WTC11 (cell line): ENCODE results near the gene SEL1L.

Source experiments
- CREM ChIP-seq: sonication (generic); formaldehyde crosslinking; IDR thresholded peaks from 2 replicates; pipeline ENCODE4 v1.8.1; 2022; ENCODE audit warnings: mild to moderate bottlenecking, missing genetic modification reagents, moderate library complexity
- CTCF ChIP-seq: fragments of 200-600 bp; IDR thresholded peaks from 2 replicates; pipeline ENCODE4 v1.8.0; 2022; ENCODE audit warnings: antibody characterized with exemption
- ESRRA ChIP-seq: sonication (generic); formaldehyde crosslinking; IDR thresholded peaks from 2 replicates; pipeline ENCODE4 v1.8.1; 2022; ENCODE audit warnings: mild to moderate bottlenecking, missing genetic modification reagents, borderline replicate concordance
- JUN ChIP-seq: sonication (generic); formaldehyde crosslinking; IDR thresholded peaks from 2 replicates; pipeline ENCODE4 v1.8.0; 2023; ENCODE audit warnings: mild to moderate bottlenecking, missing genetic modification reagents
- MAX ChIP-seq: sonication (generic); formaldehyde crosslinking; IDR thresholded peaks from 2 replicates; pipeline ENCODE4 v1.8.0; 2022; ENCODE audit warnings: mild to moderate bottlenecking, missing genetic modification reagents
- NFYB ChIP-seq: sonication (generic); formaldehyde crosslinking; conservative IDR thresholded peaks from 2 replicates; pipeline ENCODE4 v1.8.0; 2022; ENCODE audit warnings: low read depth, missing genetic modification reagents
- SMAD3 ChIP-seq: sonication (generic); formaldehyde crosslinking; IDR thresholded peaks from 2 replicates; pipeline ENCODE4 v1.8.0; 2022; ENCODE audit warnings: missing genetic modification reagents, mild to moderate bottlenecking, borderline replicate concordance
- STAT6 ChIP-seq: sonication (generic); formaldehyde crosslinking; conservative IDR thresholded peaks from 2 replicates; pipeline ENCODE4 v1.8.1; 2023; ENCODE audit warnings: mild to moderate bottlenecking, low read depth, missing genetic modification reagents, moderate library complexity
- TCF7 ChIP-seq: sonication (generic); formaldehyde crosslinking; IDR thresholded peaks from 2 replicates; pipeline ENCODE4 v1.8.0; 2022; ENCODE audit warnings: mild to moderate bottlenecking, low read depth, missing genetic modification reagents, moderate library complexity
- USF1 ChIP-seq: sonication (generic); formaldehyde crosslinking; IDR thresholded peaks from 2 replicates; pipeline ENCODE4 v1.8.0; 2022; ENCODE audit warnings: mild to moderate bottlenecking, missing genetic modification reagents
- ZNF232 ChIP-seq: sonication (generic); formaldehyde crosslinking; IDR thresholded peaks from 2 replicates; pipeline ENCODE4 v1.8.0; 2022; ENCODE audit warnings: mild to moderate bottlenecking, missing genetic modification reagents

- no peak for TF ChIP-seq JUN (CRISPR knock-in tag)
- no peak for TF ChIP-seq ZNF232 (CRISPR knock-in tag)
- no peak for TF ChIP-seq CTCF
- TF ChIP-seq SMAD3 (CRISPR knock-in tag), result no peak
- TF ChIP-seq ESRRA (CRISPR knock-in tag), result no peak
- TF ChIP-seq USF1 (CRISPR knock-in tag), result no peak
- no peak for TF ChIP-seq STAT6
- TF ChIP-seq TCF7 (CRISPR knock-in tag), result no peak
- no peak for TF ChIP-seq CREM (CRISPR knock-in tag)
- TF ChIP-seq MAX (CRISPR knock-in tag), result no peak
- TF ChIP-seq NFYB (CRISPR knock-in tag), result no peak
These were observed 55.2 kb downstream of the SEL1L start for GRCh38 chr14:81478446-81478845.
